OCI-LY1 (cell line): Measurements from ENCODE around the gene CFAP46.

ENCODE experiments used
- H2AFZ ChIP-seq: fragments of 200-600 bp; sonication (generic), shearing (Covaris generic); 2 replicates; pipeline ENCODE4 v1.6.0; 2014; ENCODE audit warnings: antibody characterized with exemption, mild to moderate bottlenecking, low read length
- H3F3A ChIP-seq: fragments of 200-600 bp; sonication (generic), shearing (Covaris generic); 2 replicates; pipeline ENCODE4 v1.6.0; 2014; ENCODE audit warnings: mild to moderate bottlenecking, antibody characterized with exemption, low read length, moderate library complexity; ENCODE audit not compliant: insufficient read depth
- H3K27ac ChIP-seq: fragments of 200-600 bp; sonication (generic); 2 replicates; pipeline ENCODE4 v1.5.1; 2014; ENCODE audit warnings: low read length, mixed run types, mild to moderate bottlenecking, low read depth; ENCODE audit not compliant: poor library complexity, severe bottlenecking
- H3K27me3 ChIP-seq: fragments of 200-600 bp; sonication (generic); 2 replicates; pipeline ENCODE4 v1.6.0; 2014; ENCODE audit warnings: antibody characterized with exemption, mild to moderate bottlenecking, low read length, moderate library complexity; ENCODE audit not compliant: insufficient read depth
- H3K36me3 ChIP-seq: fragments of 200-600 bp; sonication (generic); 2 replicates; pipeline ENCODE4 v1.6.1; 2014; ENCODE audit warnings: mild to moderate bottlenecking, antibody characterized with exemption, low read length, moderate library complexity, mixed read lengths; ENCODE audit not compliant: insufficient read depth
- H3K4me1 ChIP-seq: fragments of 200-600 bp; sonication (generic); 2 replicates; pipeline ENCODE4 v1.5.1; 2014; ENCODE audit warnings: mild to moderate bottlenecking, low read length, moderate library complexity; ENCODE audit not compliant: insufficient read depth, severe bottlenecking
- H3K4me2 ChIP-seq: fragments of 200-600 bp; sonication (generic), shearing (Covaris generic); 2 replicates; pipeline ENCODE4 v1.6.1; 2014; ENCODE audit warnings: low read length
- H3K4me3 ChIP-seq: fragments of 200-600 bp; sonication (generic); 2 replicates; pipeline ENCODE4 v1.5.1; 2014; ENCODE audit warnings: low read length, low read depth, mild to moderate bottlenecking, mixed read lengths; ENCODE audit not compliant: poor library complexity, severe bottlenecking
- H3K79me2 ChIP-seq: fragments of 200-600 bp; shearing (Covaris generic); 2 replicates; pipeline ENCODE4 v1.6.1; 2016; ENCODE audit warnings: mixed run types, low read length, mixed read lengths; ENCODE audit not compliant: insufficient read depth
- H3K9ac ChIP-seq: fragments of 200-600 bp; sonication (generic), shearing (Covaris generic); 2 replicates; pipeline ENCODE4 v1.6.1; 2014; ENCODE audit warnings: mild to moderate bottlenecking, low read length, mixed read lengths
- H3K9me2 ChIP-seq: fragments of 200-600 bp; sonication (generic), shearing (Covaris generic); 2 replicates; pipeline ENCODE4 v1.6.1; 2014; ENCODE audit warnings: low read depth, mild to moderate bottlenecking, low read length, mixed read lengths
- H3K9me3 ChIP-seq: fragments of 200-600 bp; shearing (Covaris generic); 2 replicates; pipeline ENCODE4 v1.6.1; 2014; ENCODE audit warnings: low read length, mixed read lengths
- H4K20me1 ChIP-seq: fragments of 200-600 bp; sonication (generic), shearing (Covaris generic); 2 replicates; pipeline ENCODE4 v1.6.0; 2016; ENCODE audit warnings: mild to moderate bottlenecking, low read length; ENCODE audit not compliant: insufficient read depth
- CTCF ChIP-seq: fragments of 200-600 bp; sonication (generic), shearing (Covaris generic); IDR thresholded peaks from 2 replicates; pipeline ENCODE4 v1.5.1; 2017; ENCODE audit warnings: mild to moderate bottlenecking, antibody characterized with exemption, low read length, moderate library complexity, mixed read lengths
- EZH2 ChIP-seq: fragments of 200-600 bp; sonication (generic), shearing (Covaris generic); IDR thresholded peaks from 2 replicates; pipeline ENCODE4 v1.8.0; 2017; ENCODE audit warnings: borderline replicate concordance, mixed run types, mild to moderate bottlenecking, antibody characterized with exemption, low read length, moderate library complexity, mixed read lengths

The CFAP46 gene

DNA sequence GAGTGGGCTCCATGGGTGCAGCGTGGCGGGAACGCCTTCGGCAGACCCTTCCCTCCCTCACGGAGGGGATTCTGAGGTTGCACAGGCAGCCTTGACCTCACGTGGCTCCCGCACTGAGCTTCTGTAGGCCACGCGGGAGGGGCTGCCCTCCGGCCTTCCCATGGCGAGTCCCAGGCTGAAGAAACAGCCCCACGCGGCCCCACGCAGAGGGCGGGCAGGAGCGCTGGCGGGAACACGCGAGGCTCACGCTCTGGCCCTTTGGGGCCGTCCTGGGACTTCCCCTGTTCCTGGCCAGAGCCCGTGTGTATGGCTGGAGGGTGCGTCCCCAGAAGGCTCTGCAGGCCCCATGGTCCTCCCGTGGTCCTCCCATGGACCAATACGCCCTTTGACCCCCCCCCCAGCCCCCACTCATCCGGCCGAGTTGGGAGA lies 134.7 kb downstream of the CFAP46 start:
- Histone ChIP-seq H3K27me3 (no peaks in the 10 kb centered on the region), H3K4me2 (no peak overlapping the region), H3F3A (no peaks in the 10 kb centered on the region), H4K20me1 (no peaks in the 10 kb centered on the region), H3K4me1 (no peaks in the 10 kb centered on the region), H3K9ac (no peak overlapping the region), H2AFZ (no peak overlapping the region), H3K79me2 (no peaks in the 10 kb centered on the region), H3K4me3 (no peak overlapping the region), H3K27ac (no peak overlapping the region), H3K9me3 (no peaks in the 10 kb centered on the region), H3K36me3 (no peaks in the 10 kb centered on the region), H3K9me2 (no peaks in the 10 kb centered on the region)
- TF ChIP-seq CTCF: no peak
- no peak for TF ChIP-seq EZH2

- TF ChIP-seq EZH2: no peak
- TF ChIP-seq CTCF: no peak
Measured at GRCh38 chr10:132806561-132807003, 135.8 kb downstream of the CFAP46 start.

GRCh38 chr10:132806110-132806509 lies 136.3 kb downstream of the CFAP46 start:
- Histone ChIP-seq H3K9ac (no peak overlapping the region), H4K20me1 (no peaks in the 10 kb centered on the region), H3K9me3 (no peaks in the 10 kb centered on the region), H2AFZ (no peak overlapping the region), H3K9me2 (no peaks in the 10 kb centered on the region), H3K79me2 (no peaks in the 10 kb centered on the region), H3K4me1 (no peaks in the 10 kb centered on the region), H3K36me3 (no peaks in the 10 kb centered on the region), H3K27me3 (no peaks in the 10 kb centered on the region), H3F3A (no peaks in the 10 kb centered on the region), H3K4me3 (no peak overlapping the region), H3K4me2 (no peak overlapping the region), H3K27ac (no peak overlapping the region)
- no peak for TF ChIP-seq CTCF
- TF ChIP-seq EZH2: no peak

More at GRCh38 chr10:132806561-132807003, 135.8 kb downstream of the CFAP46 start:
- Histone ChIP-seq H3K4me2 (no peak overlapping the region), H4K20me1 (no peaks in the 10 kb centered on the region), H3K27ac (no peak overlapping the region), H3F3A (no peaks in the 10 kb centered on the region), H3K9ac (no peak overlapping the region), H3K9me2 (no peaks in the 10 kb centered on the region), H3K79me2 (no peaks in the 10 kb centered on the region), H2AFZ (no peak overlapping the region), H3K9me3 (no peaks in the 10 kb centered on the region), H3K4me3 (no peak overlapping the region), H3K4me1 (no peaks in the 10 kb centered on the region), H3K36me3 (no peaks in the 10 kb centered on the region), H3K27me3 (no peaks in the 10 kb centered on the region)
